IMR-90 (cell line): ENCODE data around the gene KDELR3.

Experiments used
- CTCF ChIP-seq: conservative IDR thresholded peaks from 2 replicates; pipeline ENCODE4 v1.5.1; 2012; ENCODE audit warnings: mild to moderate bottlenecking, low read depth, low read length, improper control_type of control experiment
- MAFK ChIP-seq: IDR thresholded peaks from 2 replicates; pipeline ENCODE4 v1.6.1; 2012; ENCODE audit warnings: low read depth, low read length, improper control_type of control experiment

GRCh38 chr22:38433871-38434270, 34.0 kb upstream of the KDELR3 start:
- TF ChIP-seq MAFK (no peak), CTCF (no peak)
